Bronchial epithelial cell (primary cell): Measurements from ENCODE around the gene ST6GALNAC2. TPM values are rescaled to one million over a fixed set of nuclear protein-coding genes. Genes with fewer than 3 reads are reported as not detected.

Experiments used
- DNase-seq: peaks from one replicate; pipeline ENCODE4 v3.0.0-alpha.2; 2010; ENCODE audit warnings: low read depth
- FAIRE-seq: peaks from 2 replicates; lab custom pipeline; 2011; peaks lifted over from hg19 to GRCh38; lab: Jason Lieb, UNC
- H3K27me3 ChIP-seq: 2 replicates; pipeline ENCODE4 v1.5.1; 2011; ENCODE audit warnings: low read length; ENCODE audit not compliant: control insufficient read depth, insufficient read depth
- H3K36me3 ChIP-seq: 2 replicates; pipeline ENCODE4 v1.5.1; 2011; ENCODE audit warnings: low read length; ENCODE audit not compliant: control insufficient read depth, insufficient read depth
- H3K4me3 ChIP-seq: 2 replicates; pipeline ENCODE4 v1.5.1; 2011; ENCODE audit warnings: mild to moderate bottlenecking, low read depth, low read length, control low read depth
- CTCF ChIP-seq: IDR thresholded peaks from 2 replicates; pipeline ENCODE4 v1.5.1; 2011; ENCODE audit warnings: mild to moderate bottlenecking, moderate library complexity, low read length, control low read depth, inconsistent platforms; ENCODE audit not compliant: insufficient read depth, severe bottlenecking
- total RNA-seq: library from RNA; depleted of rRNA; stranded (reverse); fragments of >200 nt; gene quantifications from 2 replicates; pipeline ENCODE4 v1.2.1, GENCODE V29; 2014

Gene ST6GALNAC2
- total RNA-seq, 1 donor from 2014 or later, result 38.4 TPM

GRCh38 chr17:76570877-76571471 lies 14.7 kb downstream of the ST6GALNAC2 start:
- H3K4me3 ChIP-seq, result no peak overlapping the region
- FAIRE-seq, result no peak
- H3K27me3 ChIP-seq, result no peaks in the 10 kb centered on the region
- peaks cover 41% of the 10 kb centered on the region for H3K36me3 ChIP-seq
- TF ChIP-seq CTCF, result no peak
- DNase-seq, result no peak

GRCh38 chr17:76570457-76570856 lies 15.2 kb downstream of the ST6GALNAC2 start:
- FAIRE-seq (no peak), DNase-seq (no peak)
- no peak for TF ChIP-seq CTCF
- Histone ChIP-seq H3K27me3 (no peaks in the 10 kb centered on the region), H3K36me3 (peaks cover 38% of the 10 kb centered on the region), H3K4me3 (no peak overlapping the region)

- DNase-seq, result no peak
- no peak for FAIRE-seq
- Histone ChIP-seq H3K4me3 (no peak overlapping the region), H3K36me3 (peaks cover 32% of the 10 kb centered on the region), H3K27me3 (no peaks in the 10 kb centered on the region)
- no peak for TF ChIP-seq CTCF
Observed at GRCh38 chr17:76569607-76570279, 15.9 kb downstream of the ST6GALNAC2 start.

- H3K4me3 ChIP-seq, result no peak overlapping the region
- FAIRE-seq, result no peak
- H3K27me3 ChIP-seq, result no peaks in the 10 kb centered on the region
- TF ChIP-seq CTCF, result no peak
- no peak for DNase-seq
- H3K36me3 ChIP-seq, result peaks cover 25% of the 10 kb centered on the region
Observed at GRCh38 chr17:76568811-76569221, 16.8 kb downstream of the ST6GALNAC2 start.

- FAIRE-seq, result no peak
- DNase-seq, result no peak
- no peak overlapping the region for H3K4me3 ChIP-seq
Observed at GRCh38 chr17:76567634-76568432, 17.8 kb downstream of the ST6GALNAC2 start.

More at GRCh38 chr17:76567634-76568432, 17.8 kb downstream of the ST6GALNAC2 start:
- no peaks in the 10 kb centered on the region for H3K27me3 ChIP-seq
- TF ChIP-seq CTCF, result no peak
- peaks cover 19% of the 10 kb centered on the region for H3K36me3 ChIP-seq
